Parathyroid adenoma (tissue), 2 donors: ENCODE measurements around the gene RACGAP1.

Source experiments
- H2AFZ ChIP-seq: fragments of 300-600 bp; sonication (generic); one replicate; pipeline ENCODE4 v1.7.0; 2017; ENCODE audit warnings: antibody characterized with exemption, mild to moderate bottlenecking
- H3K27ac ChIP-seq: fragments of 300-600 bp; sonication (generic); one replicate; pipeline ENCODE4 v1.7.0; 2017
- H3K27me3 ChIP-seq: fragments of 300-600 bp; sonication (generic); one replicate; pipeline ENCODE4 v1.7.0; 2017; ENCODE audit warnings: low read length; ENCODE audit not compliant: control insufficient read depth, insufficient read depth
- H3K36me3 ChIP-seq: fragments of 300-600 bp; sonication (generic); one replicate; pipeline ENCODE4 v1.7.0; 2017; ENCODE audit warnings: low read length; ENCODE audit not compliant: control insufficient read depth, insufficient read depth
- H3K4me1 ChIP-seq: fragments of 300-600 bp; sonication (generic); one replicate; pipeline ENCODE4 v1.7.0; 2017; ENCODE audit warnings: control low read depth
- H3K4me2 ChIP-seq: fragments of 300-600 bp; sonication (generic); one replicate; pipeline ENCODE4 v1.7.0; 2017; ENCODE audit warnings: low read length
- H3K4me3 ChIP-seq: fragments of 300-600 bp; sonication (generic); one replicate; pipeline ENCODE4 v1.7.0; 2017; ENCODE audit warnings: low read depth, low read length
- H3K79me2 ChIP-seq: fragments of 300-600 bp; sonication (generic); one replicate; pipeline ENCODE4 v1.7.0; 2017; ENCODE audit warnings: control low read depth
- H3K9ac ChIP-seq: fragments of 300-600 bp; sonication (generic); one replicate; pipeline ENCODE4 v1.7.0; 2017; ENCODE audit warnings: mild to moderate bottlenecking
- H3K9me3 ChIP-seq: fragments of 300-600 bp; sonication (generic); one replicate; pipeline ENCODE4 v1.7.0; 2017; ENCODE audit warnings: low read length; ENCODE audit not compliant: control insufficient read depth
- CTCF ChIP-seq: fragments of 300-600 bp; sonication (generic); IDR thresholded peaks from one replicate; pipeline ENCODE4 v1.7.0; 2017; ENCODE audit warnings: antibody characterized with exemption, mild to moderate bottlenecking
- donor health status: primary hyperparathyroidism.

RACGAP1 gene

GRCh38 chr12:50024227-50024626, 1.1 kb downstream of the RACGAP1 start:
- Histone ChIP-seq H3K9ac (no peak overlapping the region), H3K79me2 (no peaks in the 10 kb centered on the region)

GRCh38 chr12:50022903-50023302, 2.4 kb downstream of the RACGAP1 start:
- Histone ChIP-seq H3K9me3 (no peaks in the 10 kb centered on the region), H3K36me3 (no peaks in the 10 kb centered on the region), H3K79me2 (no peaks in the 10 kb centered on the region), H3K27ac (no peak overlapping the region), H3K9ac (no peak overlapping the region), H3K4me1 (no peaks in the 10 kb centered on the region), H3K4me3 (no peak overlapping the region), H3K4me2 (no peak overlapping the region), H3K27me3 (no peaks in the 10 kb centered on the region), H2AFZ (no peak overlapping the region)
- TF ChIP-seq CTCF = no peak

More at GRCh38 chr12:50024227-50024626, 1.1 kb downstream of the RACGAP1 start:
- H3K4me1 ChIP-seq = no peaks in the 10 kb centered on the region
- H3K36me3 ChIP-seq = no peaks in the 10 kb centered on the region
- H2AFZ ChIP-seq = no peak overlapping the region
- H3K4me2 ChIP-seq = no peak overlapping the region
- TF ChIP-seq CTCF = no peak
- H3K27ac ChIP-seq = no peak overlapping the region
- no peak overlapping the region for H3K4me3 ChIP-seq
- no peaks in the 10 kb centered on the region for H3K27me3 ChIP-seq
- no peaks in the 10 kb centered on the region for H3K9me3 ChIP-seq

GRCh38 chr12:50021031-50021430, 4.3 kb downstream of the RACGAP1 start:
- Histone ChIP-seq H3K79me2 (no peaks in the 10 kb centered on the region), H3K9ac (no peak overlapping the region), H3K4me2 (no peak overlapping the region), H2AFZ (no peak overlapping the region), H3K4me3 (no peak overlapping the region), H3K27ac (no peak overlapping the region), H3K9me3 (no peaks in the 10 kb centered on the region), H3K4me1 (no peaks in the 10 kb centered on the region), H3K27me3 (no peaks in the 10 kb centered on the region), H3K36me3 (no peaks in the 10 kb centered on the region)
- TF ChIP-seq CTCF = no peak

- TF ChIP-seq CTCF = no peak
- Histone ChIP-seq H2AFZ (no peak overlapping the region), H3K79me2 (no peaks in the 10 kb centered on the region), H3K36me3 (no peaks in the 10 kb centered on the region), H3K27me3 (no peaks in the 10 kb centered on the region), H3K4me1 (no peaks in the 10 kb centered on the region), H3K9me3 (no peaks in the 10 kb centered on the region), H3K4me3 (no peak overlapping the region), H3K4me2 (no peak overlapping the region), H3K27ac (no peak overlapping the region), H3K9ac (no peak overlapping the region)
Observed at GRCh38 chr12:50019524-50019923, 5.8 kb downstream of the RACGAP1 start.

- TF ChIP-seq CTCF = no peak
- Histone ChIP-seq H3K4me1 (no peaks in the 10 kb centered on the region), H3K36me3 (no peaks in the 10 kb centered on the region)
Observed at GRCh38 chr12:50018968-50019367, 6.3 kb downstream of the RACGAP1 start.

More at GRCh38 chr12:50018968-50019367, 6.3 kb downstream of the RACGAP1 start:
- Histone ChIP-seq H3K79me2 (no peaks in the 10 kb centered on the region), H3K9ac (no peak overlapping the region), H2AFZ (no peak overlapping the region), H3K4me3 (no peak overlapping the region), H3K27ac (no peak overlapping the region), H3K27me3 (no peaks in the 10 kb centered on the region), H3K9me3 (no peaks in the 10 kb centered on the region), H3K4me2 (no peak overlapping the region)
